ENCODE results near the gene CCND2. TPM values are rescaled to one million over a fixed set of nuclear protein-coding genes. Genes with fewer than 3 reads are reported as not detected.

Gene CCND2
- total and polyA plus RNA-seq, 2 experiments from 2014 or later: 75.6 to 224 TPM

DNA sequence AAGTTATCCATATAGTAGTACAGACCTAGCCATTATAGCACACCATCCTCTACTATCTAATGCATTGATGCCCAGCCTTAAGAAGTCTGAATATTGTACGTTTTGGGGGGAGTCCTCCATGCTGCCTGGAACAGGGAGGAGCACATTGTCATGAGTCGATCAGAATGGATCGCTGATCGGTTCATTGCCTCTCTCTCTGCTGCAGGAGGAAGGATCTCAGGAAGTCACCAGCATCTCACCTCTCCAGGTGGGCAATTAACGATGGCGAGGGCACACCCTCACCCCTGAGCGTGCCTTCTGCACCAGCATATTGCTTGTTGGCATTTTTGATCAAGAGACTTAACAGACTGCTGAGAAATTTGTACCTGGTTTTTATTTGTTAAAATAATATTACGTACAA lies 11.5 kb downstream of the CCND2 start:
- Histone ChIP-seq H3K36me3 (ENCODE audit: insufficient read depth) (peaks cover 85% of the 10 kb centered on the region), H4K20me1 (replicated peaks; ENCODE audit: insufficient read depth) (peaks cover 66% of the 10 kb centered on the region)
- no peaks in the 10 kb centered on the region; the same call in 1 of the 3 replicates for H3K9me3 Mint-ChIP-seq

More for the DNA sequence above, 11.5 kb downstream of the CCND2 start:
- Mint-ChIP-seq H3K4me1 (peaks cover 58% of the 10 kb centered on the region), H3K27ac (no peak overlapping the region), H3K36me3 (ENCODE audit: low read depth) (peaks cover 100% of the 10 kb centered on the region), H3K4me3 (no peak overlapping the region), H3K27me3 (ENCODE audit: insufficient read depth, low read depth, poor library complexity) (peaks cover 32% of the 10 kb centered on the region)
- H3K9me2 ChIP-seq (ENCODE audit: insufficient read depth): no peaks in the 10 kb centered on the region
- H3K4me2 ChIP-seq: no peak overlapping the region
- peaks cover 97% of the 10 kb centered on the region for H3K79me2 ChIP-seq (replicated peaks; ENCODE audit: insufficient read depth)
- no peaks in the 10 kb centered on the region for H3K27me3 ChIP-seq (ENCODE audit: insufficient read depth)
- H2AFZ ChIP-seq: no peak overlapping the region
- no peak for TF ChIP-seq EZH2 (IDR thresholded peaks at IDR 0.05; ENCODE audit: low read depth, unreplicated experiment)
- TF ChIP-seq, protein P1, sequence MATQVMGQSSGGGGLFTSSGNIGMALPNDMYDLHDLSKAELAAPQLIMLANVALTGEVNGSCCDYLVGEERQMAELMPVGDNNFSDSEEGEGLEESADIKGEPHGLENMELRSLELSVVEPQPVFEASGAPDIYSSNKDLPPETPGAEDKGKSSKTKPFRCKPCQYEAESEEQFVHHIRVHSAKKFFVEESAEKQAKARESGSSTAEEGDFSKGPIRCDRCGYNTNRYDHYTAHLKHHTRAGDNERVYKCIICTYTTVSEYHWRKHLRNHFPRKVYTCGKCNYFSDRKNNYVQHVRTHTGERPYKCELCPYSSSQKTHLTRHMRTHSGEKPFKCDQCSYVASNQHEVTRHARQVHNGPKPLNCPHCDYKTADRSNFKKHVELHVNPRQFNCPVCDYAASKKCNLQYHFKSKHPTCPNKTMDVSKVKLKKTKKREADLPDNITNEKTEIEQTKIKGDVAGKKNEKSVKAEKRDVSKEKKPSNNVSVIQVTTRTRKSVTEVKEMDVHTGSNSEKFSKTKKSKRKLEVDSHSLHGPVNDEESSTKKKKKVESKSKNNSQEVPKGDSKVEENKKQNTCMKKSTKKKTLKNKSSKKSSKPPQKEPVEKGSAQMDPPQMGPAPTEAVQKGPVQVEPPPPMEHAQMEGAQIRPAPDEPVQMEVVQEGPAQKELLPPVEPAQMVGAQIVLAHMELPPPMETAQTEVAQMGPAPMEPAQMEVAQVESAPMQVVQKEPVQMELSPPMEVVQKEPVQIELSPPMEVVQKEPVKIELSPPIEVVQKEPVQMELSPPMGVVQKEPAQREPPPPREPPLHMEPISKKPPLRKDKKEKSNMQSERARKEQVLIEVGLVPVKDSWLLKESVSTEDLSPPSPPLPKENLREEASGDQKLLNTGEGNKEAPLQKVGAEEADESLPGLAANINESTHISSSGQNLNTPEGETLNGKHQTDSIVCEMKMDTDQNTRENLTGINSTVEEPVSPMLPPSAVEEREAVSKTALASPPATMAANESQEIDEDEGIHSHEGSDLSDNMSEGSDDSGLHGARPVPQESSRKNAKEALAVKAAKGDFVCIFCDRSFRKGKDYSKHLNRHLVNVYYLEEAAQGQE (IDR thresholded peaks at IDR 0.05; ENCODE audit: unreplicated experiment): no peak
- TF ChIP-seq EZH2phosphoT487 (IDR thresholded peaks at IDR 0.05; ENCODE audit: unreplicated experiment): no peak
- no peak for TF ChIP-seq ZNF114 (CRISPR knock-in tag; IDR thresholded peaks at IDR 0.05)
- TF ChIP-seq STAT1 (IDR thresholded peaks at IDR 0.05; ENCODE audit: unreplicated experiment): no peak
- TF ChIP-seq, protein P2, sequence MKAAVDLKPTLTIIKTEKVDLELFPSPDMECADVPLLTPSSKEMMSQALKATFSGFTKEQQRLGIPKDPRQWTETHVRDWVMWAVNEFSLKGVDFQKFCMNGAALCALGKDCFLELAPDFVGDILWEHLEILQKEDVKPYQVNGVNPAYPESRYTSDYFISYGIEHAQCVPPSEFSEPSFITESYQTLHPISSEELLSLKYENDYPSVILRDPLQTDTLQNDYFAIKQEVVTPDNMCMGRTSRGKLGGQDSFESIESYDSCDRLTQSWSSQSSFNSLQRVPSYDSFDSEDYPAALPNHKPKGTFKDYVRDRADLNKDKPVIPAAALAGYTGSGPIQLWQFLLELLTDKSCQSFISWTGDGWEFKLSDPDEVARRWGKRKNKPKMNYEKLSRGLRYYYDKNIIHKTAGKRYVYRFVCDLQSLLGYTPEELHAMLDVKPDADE (IDR thresholded peaks at IDR 0.05): no peak
- no peak for TF ChIP-seq JUNB (IDR thresholded peaks at IDR 0.05; ENCODE audit: unreplicated experiment)
- no peak for TF ChIP-seq CREB1 (CRISPR knock-in tag; IDR thresholded peaks at IDR 0.05; ENCODE audit: low read depth)
- no peak for TF ChIP-seq ZNF331 (CRISPR knock-in tag; IDR thresholded peaks at IDR 0.05; ENCODE audit: low read depth)
- TF ChIP-seq, protein P3, sequence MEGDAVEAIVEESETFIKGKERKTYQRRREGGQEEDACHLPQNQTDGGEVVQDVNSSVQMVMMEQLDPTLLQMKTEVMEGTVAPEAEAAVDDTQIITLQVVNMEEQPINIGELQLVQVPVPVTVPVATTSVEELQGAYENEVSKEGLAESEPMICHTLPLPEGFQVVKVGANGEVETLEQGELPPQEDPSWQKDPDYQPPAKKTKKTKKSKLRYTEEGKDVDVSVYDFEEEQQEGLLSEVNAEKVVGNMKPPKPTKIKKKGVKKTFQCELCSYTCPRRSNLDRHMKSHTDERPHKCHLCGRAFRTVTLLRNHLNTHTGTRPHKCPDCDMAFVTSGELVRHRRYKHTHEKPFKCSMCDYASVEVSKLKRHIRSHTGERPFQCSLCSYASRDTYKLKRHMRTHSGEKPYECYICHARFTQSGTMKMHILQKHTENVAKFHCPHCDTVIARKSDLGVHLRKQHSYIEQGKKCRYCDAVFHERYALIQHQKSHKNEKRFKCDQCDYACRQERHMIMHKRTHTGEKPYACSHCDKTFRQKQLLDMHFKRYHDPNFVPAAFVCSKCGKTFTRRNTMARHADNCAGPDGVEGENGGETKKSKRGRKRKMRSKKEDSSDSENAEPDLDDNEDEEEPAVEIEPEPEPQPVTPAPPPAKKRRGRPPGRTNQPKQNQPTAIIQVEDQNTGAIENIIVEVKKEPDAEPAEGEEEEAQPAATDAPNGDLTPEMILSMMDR (conservative IDR thresholded peaks at IDR 0.05; ENCODE audit: low read depth in 2 of 2): no peak
- TF ChIP-seq, protein P4, sequence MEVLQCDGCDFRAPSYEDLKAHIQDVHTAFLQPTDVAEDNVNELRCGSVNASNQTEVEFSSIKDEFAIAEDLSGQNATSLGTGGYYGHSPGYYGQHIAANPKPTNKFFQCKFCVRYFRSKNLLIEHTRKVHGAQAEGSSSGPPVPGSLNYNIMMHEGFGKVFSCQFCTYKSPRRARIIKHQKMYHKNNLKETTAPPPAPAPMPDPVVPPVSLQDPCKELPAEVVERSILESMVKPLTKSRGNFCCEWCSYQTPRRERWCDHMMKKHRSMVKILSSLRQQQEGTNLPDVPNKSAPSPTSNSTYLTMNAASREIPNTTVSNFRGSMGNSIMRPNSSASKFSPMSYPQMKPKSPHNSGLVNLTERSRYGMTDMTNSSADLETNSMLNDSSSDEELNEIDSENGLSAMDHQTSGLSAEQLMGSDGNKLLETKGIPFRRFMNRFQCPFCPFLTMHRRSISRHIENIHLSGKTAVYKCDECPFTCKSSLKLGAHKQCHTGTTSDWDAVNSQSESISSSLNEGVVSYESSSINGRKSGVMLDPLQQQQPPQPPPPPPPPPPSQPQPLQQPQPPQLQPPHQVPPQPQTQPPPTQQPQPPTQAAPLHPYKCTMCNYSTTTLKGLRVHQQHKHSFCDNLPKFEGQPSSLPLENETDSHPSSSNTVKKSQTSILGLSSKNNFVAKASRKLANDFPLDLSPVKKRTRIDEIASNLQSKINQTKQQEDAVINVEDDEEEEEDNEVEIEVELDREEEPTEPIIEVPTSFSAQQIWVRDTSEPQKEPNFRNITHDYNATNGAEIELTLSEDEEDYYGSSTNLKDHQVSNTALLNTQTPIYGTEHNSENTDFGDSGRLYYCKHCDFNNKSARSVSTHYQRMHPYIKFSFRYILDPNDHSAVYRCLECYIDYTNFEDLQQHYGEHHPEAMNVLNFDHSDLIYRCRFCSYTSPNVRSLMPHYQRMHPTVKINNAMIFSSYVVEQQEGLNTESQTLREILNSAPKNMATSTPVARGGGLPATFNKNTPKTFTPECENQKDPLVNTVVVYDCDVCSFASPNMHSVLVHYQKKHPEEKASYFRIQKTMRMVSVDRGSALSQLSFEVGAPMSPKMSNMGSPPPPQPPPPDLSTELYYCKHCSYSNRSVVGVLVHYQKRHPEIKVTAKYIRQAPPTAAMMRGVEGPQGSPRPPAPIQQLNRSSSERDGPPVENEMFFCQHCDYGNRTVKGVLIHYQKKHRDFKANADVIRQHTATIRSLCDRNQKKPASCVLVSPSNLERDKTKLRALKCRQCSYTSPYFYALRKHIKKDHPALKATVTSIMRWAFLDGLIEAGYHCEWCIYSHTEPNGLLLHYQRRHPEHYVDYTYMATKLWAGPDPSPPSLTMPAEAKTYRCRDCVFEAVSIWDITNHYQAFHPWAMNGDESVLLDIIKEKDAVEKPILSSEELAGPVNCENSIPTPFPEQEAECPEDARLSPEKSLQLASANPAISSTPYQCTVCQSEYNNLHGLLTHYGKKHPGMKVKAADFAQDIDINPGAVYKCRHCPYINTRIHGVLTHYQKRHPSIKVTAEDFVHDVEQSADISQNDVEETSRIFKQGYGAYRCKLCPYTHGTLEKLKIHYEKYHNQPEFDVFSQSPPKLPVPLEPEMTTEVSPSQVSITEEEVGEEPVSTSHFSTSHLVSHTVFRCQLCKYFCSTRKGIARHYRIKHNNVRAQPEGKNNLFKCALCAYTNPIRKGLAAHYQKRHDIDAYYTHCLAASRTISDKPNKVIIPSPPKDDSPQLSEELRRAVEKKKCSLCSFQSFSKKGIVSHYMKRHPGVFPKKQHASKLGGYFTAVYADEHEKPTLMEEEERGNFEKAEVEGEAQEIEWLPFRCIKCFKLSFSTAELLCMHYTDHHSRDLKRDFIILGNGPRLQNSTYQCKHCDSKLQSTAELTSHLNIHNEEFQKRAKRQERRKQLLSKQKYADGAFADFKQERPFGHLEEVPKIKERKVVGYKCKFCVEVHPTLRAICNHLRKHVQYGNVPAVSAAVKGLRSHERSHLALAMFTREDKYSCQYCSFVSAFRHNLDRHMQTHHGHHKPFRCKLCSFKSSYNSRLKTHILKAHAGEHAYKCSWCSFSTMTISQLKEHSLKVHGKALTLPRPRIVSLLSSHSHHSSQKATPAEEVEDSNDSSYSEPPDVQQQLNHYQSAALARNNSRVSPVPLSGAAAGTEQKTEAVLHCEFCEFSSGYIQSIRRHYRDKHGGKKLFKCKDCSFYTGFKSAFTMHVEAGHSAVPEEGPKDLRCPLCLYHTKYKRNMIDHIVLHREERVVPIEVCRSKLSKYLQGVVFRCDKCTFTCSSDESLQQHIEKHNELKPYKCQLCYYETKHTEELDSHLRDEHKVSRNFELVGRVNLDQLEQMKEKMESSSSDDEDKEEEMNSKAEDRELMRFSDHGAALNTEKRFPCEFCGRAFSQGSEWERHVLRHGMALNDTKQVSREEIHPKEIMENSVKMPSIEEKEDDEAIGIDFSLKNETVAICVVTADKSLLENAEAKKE (CRISPR knock-in tag; IDR thresholded peaks at IDR 0.05): no peak
- TF ChIP-seq NANOG (IDR thresholded peaks at IDR 0.05; ENCODE audit: borderline replicate concordance): no peak
- TF ChIP-seq POLR2AphosphoS5 (IDR thresholded peaks at IDR 0.05; ENCODE audit: low read depth): no peak
- no peaks in the 10 kb centered on the region for H3K4me1 ChIP-seq (ENCODE audit: insufficient read depth)
- H3K27ac ChIP-seq (ENCODE audit: low read depth): no peak overlapping the region
- DNase-seq (ENCODE audit: low spot score) (no peak), ATAC-seq (no peak)
- H3K4me3 ChIP-seq: no peak overlapping the region
- peaks cover 41% of the 10 kb centered on the region for H3F3A ChIP-seq (replicated peaks; ENCODE audit: low read depth)
